SU-DHL-6 (cell line): Measurements from ENCODE around the gene NAA60.

ENCODE experiments used
- H2AFZ ChIP-seq: fragments of 200-600 bp; sonication (generic); 2 replicates; pipeline ENCODE4 v1.6.1; 2014; ENCODE audit warnings: low read depth, mild to moderate bottlenecking, moderate library complexity, mixed read lengths, antibody characterized with exemption, low read length; ENCODE audit not compliant: severe bottlenecking
- H3F3A ChIP-seq: fragments of 200-600 bp; shearing (Covaris generic); 2 replicates; pipeline ENCODE4 v1.6.0; 2016; ENCODE audit warnings: antibody characterized with exemption, mild to moderate bottlenecking; ENCODE audit not compliant: insufficient read depth
- H3K27ac ChIP-seq: fragments of 200-600 bp; sonication (generic); 2 replicates; pipeline ENCODE4 v1.5.1; 2016; ENCODE audit warnings: low read depth, mild to moderate bottlenecking, low read length, moderate library complexity, mixed read lengths
- H3K27me3 ChIP-seq: fragments of 200-600 bp; sonication (generic), shearing (Covaris generic); 2 replicates; pipeline ENCODE4 v1.6.0; 2014; ENCODE audit warnings: mild to moderate bottlenecking, low read length
- H3K36me3 ChIP-seq: fragments of 200-600 bp; sonication (generic); 2 replicates; pipeline ENCODE4 v1.6.1; 2014; ENCODE audit warnings: mild to moderate bottlenecking, low read length, mixed read lengths
- H3K4me2 ChIP-seq: fragments of 300-600, 200-600 bp; shearing (Covaris generic), sonication (generic); 2 replicates; pipeline ENCODE4 v1.6.0; 2014; ENCODE audit warnings: low read length, low read depth, mild to moderate bottlenecking; ENCODE audit not compliant: poor library complexity, severe bottlenecking
- H3K4me3 ChIP-seq: fragments of 200-600 bp; sonication (generic); 2 replicates; pipeline ENCODE4 v1.5.1; 2014; ENCODE audit warnings: antibody characterized with exemption, low read length, mild to moderate bottlenecking, mixed read lengths; ENCODE audit not compliant: insufficient read depth, poor library complexity, severe bottlenecking
- H3K79me2 ChIP-seq: fragments of 200-600 bp; sonication (generic); 2 replicates; pipeline ENCODE4 v1.6.1; 2014; ENCODE audit warnings: mild to moderate bottlenecking, low read length, moderate library complexity; ENCODE audit not compliant: insufficient read depth
- H3K9ac ChIP-seq: fragments of 200-600 bp; sonication (generic); 2 replicates; pipeline ENCODE4 v1.7.0; 2014; ENCODE audit warnings: mild to moderate bottlenecking, low read length
- H3K9me2 ChIP-seq: fragments of 200-600 bp; sonication (generic); replicated peaks from 2 replicates; pipeline ENCODE4 v1.6.1; 2014; ENCODE audit warnings: low read length; ENCODE audit not compliant: insufficient read depth
- H3K9me3 ChIP-seq: fragments of 200-600 bp; sonication (generic); 2 replicates; pipeline ENCODE4 v1.6.1; 2014; ENCODE audit warnings: low read length, mixed read lengths; ENCODE audit not compliant: insufficient read depth
- H4K20me1 ChIP-seq: fragments of 200-600 bp; sonication (generic); 2 replicates; pipeline ENCODE4 v1.6.1; 2014; ENCODE audit warnings: low read depth, mild to moderate bottlenecking, antibody characterized with exemption, low read length, moderate library complexity, mixed read lengths
- CTCF ChIP-seq: fragments of 200-600 bp; sonication (generic); IDR thresholded peaks from one replicate; pipeline ENCODE4 v1.5.1; 2017; ENCODE audit warnings: antibody characterized with exemption, mild to moderate bottlenecking, low read length, moderate library complexity; ENCODE audit not compliant: insufficient read depth, poor library complexity, severe bottlenecking
- EZH2phosphoT487 ChIP-seq: fragments of 200-600 bp; sonication (generic), shearing (Covaris generic); conservative IDR thresholded peaks from 2 replicates; pipeline ENCODE4 v1.6.1; 2018; ENCODE audit warnings: mild to moderate bottlenecking, antibody characterized with exemption, low read length, moderate library complexity, mixed read lengths

NAA60 gene

GRCh38 chr16:3532741-3533140 is 89.3 kb downstream of the NAA60 start:
- Histone ChIP-seq H3K27ac (no peak overlapping the region), H3K9ac (no peak overlapping the region), H2AFZ (no peak overlapping the region), H3K4me3 (no peak overlapping the region), H3F3A (peaks cover 18% of the 10 kb centered on the region), H3K4me2 (no peak overlapping the region), H3K36me3 (no peaks in the 10 kb centered on the region), H3K27me3 (no peaks in the 10 kb centered on the region), H4K20me1 (no peaks in the 10 kb centered on the region), H3K9me3 (no peaks in the 10 kb centered on the region), H3K9me2 (no peaks in the 10 kb centered on the region), H3K79me2 (no peaks in the 10 kb centered on the region)
- TF ChIP-seq CTCF (no peak), EZH2phosphoT487 (no peak)

DNA sequence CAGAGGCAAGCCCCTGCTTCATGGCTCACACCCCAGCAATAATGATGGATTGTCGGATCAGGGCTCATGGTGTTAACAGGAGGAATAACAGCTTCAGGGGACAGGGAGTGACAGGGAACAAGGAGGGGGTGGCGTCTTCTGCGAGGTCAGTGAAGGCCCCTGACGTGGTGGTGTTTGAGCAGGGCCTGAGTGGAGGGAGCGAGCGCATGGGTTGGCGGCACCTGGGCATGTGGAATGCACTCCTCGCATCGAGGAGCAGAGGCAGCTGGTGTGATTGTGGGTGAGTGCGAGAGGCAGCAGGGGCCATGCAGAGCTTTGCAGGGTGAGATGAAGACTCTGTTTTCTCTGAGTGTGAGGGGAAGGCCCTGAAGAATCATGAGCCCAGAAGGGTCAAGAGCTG is 90.6 kb downstream of the NAA60 start:
- Histone ChIP-seq H3K9me3 (no peaks in the 10 kb centered on the region), H3K4me2 (no peak overlapping the region), H3F3A (peaks cover 23% of the 10 kb centered on the region), H3K79me2 (no peaks in the 10 kb centered on the region), H3K4me3 (no peak overlapping the region), H2AFZ (no peak overlapping the region), H3K9me2 (no peaks in the 10 kb centered on the region), H3K9ac (no peak overlapping the region), H3K36me3 (no peaks in the 10 kb centered on the region), H4K20me1 (no peaks in the 10 kb centered on the region), H3K27ac (no peak overlapping the region), H3K27me3 (no peaks in the 10 kb centered on the region)
- TF ChIP-seq EZH2phosphoT487 (no peak), CTCF (no peak)

GRCh38 chr16:3536271-3536731 is 92.8 kb downstream of the NAA60 start:
- Histone ChIP-seq H3K4me2 (no peak overlapping the region), H3K27me3 (no peaks in the 10 kb centered on the region), H3K27ac (no peak overlapping the region), H2AFZ (no peak overlapping the region), H3K9me3 (no peaks in the 10 kb centered on the region), H4K20me1 (no peaks in the 10 kb centered on the region), H3K79me2 (no peaks in the 10 kb centered on the region), H3K9ac (no peak overlapping the region), H3K36me3 (no peaks in the 10 kb centered on the region), H3K4me3 (no peak overlapping the region), H3F3A (peaks cover 33% of the 10 kb centered on the region), H3K9me2 (no peaks in the 10 kb centered on the region)
- TF ChIP-seq EZH2phosphoT487 (no peak), CTCF (no peak)
